Uterus (tissue), 4 donors: ENCODE results near the gene RNF169. TPM values are rescaled to one million over a fixed set of nuclear protein-coding genes. Genes with fewer than 3 reads are reported as not detected.

Source experiments
- DNase-seq, 2 donors: peaks; one replicate each; pipeline ENCODE4 v3.0.0-alpha.2; 2019 to 2020
- H3K27ac ChIP-seq, 2 donors: fragments of 200-600 bp; sonication (generic); 1 replicate in 1 of 2; 2 replicates in 1 of 2; pipeline ENCODE4 v1.5.1; 2016 to 2018
- H3K27me3 ChIP-seq, 2 donors: fragments of 200-600 bp; sonication (generic); one replicate each; pipeline ENCODE4 v1.5.1; 2018 to 2019; ENCODE audit warnings: control low read depth in 1 of 2
- H3K36me3 ChIP-seq, 2 donors: fragments of 200-600 bp; sonication (generic); one replicate each; pipeline ENCODE4 v1.5.1; 2019; ENCODE audit warnings: control low read depth in 1 of 2
- H3K4me1 ChIP-seq, 2 donors: fragments of 200-600 bp; sonication (generic); one replicate each; pipeline ENCODE4 v1.5.1; 2018 to 2019; ENCODE audit warnings: control low read depth in 1 of 2
- H3K4me3 ChIP-seq, 2 donors: fragments of 200-600 bp; sonication (generic); 1 replicate in 1 of 2; 2 replicates in 1 of 2; pipeline ENCODE4 v1.5.1; 2018 to 2019; ENCODE audit warnings: mild to moderate bottlenecking in 1 of 2
- H3K9me3 ChIP-seq, 2 donors: fragments of 200-600 bp; sonication (generic); one replicate each; pipeline ENCODE4 v1.5.1; 2019; ENCODE audit warnings: control low read depth in 1 of 2
- CTCF ChIP-seq, 4 experiments: fragments of 200-600 bp in 2 of 4; fragments of 450-650 bp in 2 of 4; sonication (generic) in 2 of 4; IDR thresholded peaks; one replicate each; pipeline ENCODE4 v1.5.1; 2016 to 2019; ENCODE audit warnings: antibody characterized with exemption in 4 of 4, mild to moderate bottlenecking in 2 of 4, moderate library complexity in 1 of 4
- POLR2A ChIP-seq, 2 donors: fragments of 450-650 bp; IDR thresholded peaks; one replicate each; pipeline ENCODE4 v1.6.1; 2016; ENCODE audit warnings: antibody characterized with exemption in 2 of 2, mild to moderate bottlenecking in 1 of 2, moderate library complexity in 1 of 2
- intact Hi-C: fragments of 100-400 bp; cut with DNase I; formaldehyde crosslinking; loops from one replicate; pipeline ENCODE4 v1.15.1; 2023; ENCODE audit warnings: low total_unique reads
- total RNA-seq, 4 donors: library from RNA; depleted of rRNA in 3 of 4; stranded (reverse); fragments of >200 nt in 3 of 4; gene quantifications; one replicate each; pipeline versions ENCODE4 v1.1.0 to v1.2.4, GENCODE V29; 2014 to 2023
- donor health status: DM: yes; HTN: yes; CAD: no.

Gene RNF169
- total RNA-seq, 4 donors from 2014 or later: 15.0 to 42.4 (median 25.0) TPM

- no peaks in the 10 kb centered on the region for H3K4me1 ChIP-seq
- no peak for TF ChIP-seq POLR2A (IDR thresholded peaks at IDR 0.05)
- no peak for TF ChIP-seq CTCF (IDR thresholded peaks at IDR 0.05)
- H3K27me3 ChIP-seq: no peaks in the 10 kb centered on the region
- peaks cover 0 to 7% of the 10 kb centered on the region in 2 donors for H3K9me3 ChIP-seq
- intact Hi-C loops: no loop called here
- no peaks in the 10 kb centered on the region for H3K36me3 ChIP-seq
- DNase-seq: no peak
- no peak overlapping the region for H3K4me3 ChIP-seq
- H3K27ac ChIP-seq: no peak overlapping the region
Observed at GRCh38 chr11:74826901-74827300, 78.3 kb downstream of the RNF169 start.

GRCh38 chr11:74837191-74837590, 88.5 kb downstream of the RNF169 start:
- DNase-seq: no peak
- no peaks in the 10 kb centered on the region for H3K27me3 ChIP-seq
- H3K4me1 ChIP-seq: no peaks in the 10 kb centered on the region
- no peak overlapping the region for H3K4me3 ChIP-seq
- no peaks in the 10 kb centered on the region for H3K36me3 ChIP-seq
- intact Hi-C loops: no loop called here
- no peaks in the 10 kb centered on the region for H3K9me3 ChIP-seq
- H3K27ac ChIP-seq: no peak overlapping the region
- TF ChIP-seq CTCF (IDR thresholded peaks at IDR 0.05) (no peak), POLR2A (IDR thresholded peaks at IDR 0.05) (no peak)

- H3K9me3 ChIP-seq: no peaks in the 10 kb centered on the region
- H3K4me1 ChIP-seq: no peaks in the 10 kb centered on the region
- H3K27ac ChIP-seq: no peak overlapping the region
- no peak for DNase-seq
- intact Hi-C loops: no loop called here
- H3K27me3 ChIP-seq: no peaks in the 10 kb centered on the region
- TF ChIP-seq POLR2A (IDR thresholded peaks at IDR 0.05) (no peak), CTCF (IDR thresholded peaks at IDR 0.05) (no peak)
- no peak overlapping the region for H3K4me3 ChIP-seq
- H3K36me3 ChIP-seq: no peaks in the 10 kb centered on the region
Observed at GRCh38 chr11:74838188-74838587, 89.5 kb downstream of the RNF169 start.

- Histone ChIP-seq H3K9me3 (no peaks in the 10 kb centered on the region), H3K4me1 (no peaks in the 10 kb centered on the region), H3K27ac (no peak overlapping the region), H3K27me3 (no peaks in the 10 kb centered on the region), H3K36me3 (no peaks in the 10 kb centered on the region), H3K4me3 (no peak overlapping the region)
- intact Hi-C loops: no loop called here
- TF ChIP-seq CTCF (IDR thresholded peaks at IDR 0.05): no peak
- TF ChIP-seq POLR2A (IDR thresholded peaks at IDR 0.05): no peak
- DNase-seq: no peak
Observed at GRCh38 chr11:74839446-74839845, 90.8 kb downstream of the RNF169 start.

- DNase-seq: no peak
- H3K4me3 ChIP-seq: no peak overlapping the region
- no peaks in the 10 kb centered on the region for H3K4me1 ChIP-seq
- no peak overlapping the region for H3K27ac ChIP-seq
- TF ChIP-seq CTCF (IDR thresholded peaks at IDR 0.05): no peak
- no peak for TF ChIP-seq POLR2A (IDR thresholded peaks at IDR 0.05)
- H3K27me3 ChIP-seq: no peaks in the 10 kb centered on the region
- no peaks in the 10 kb centered on the region for H3K9me3 ChIP-seq
- intact Hi-C loops: no loop called here
- no peaks in the 10 kb centered on the region for H3K36me3 ChIP-seq
Observed at GRCh38 chr11:74839971-74840370, 91.3 kb downstream of the RNF169 start.
